ENCODE measurements around the gene LRRC49. TPM values are rescaled to one million over a fixed set of nuclear protein-coding genes. Genes with fewer than 3 reads are reported as not detected.
A peak's percentile ranks its signal among the peaks of the same experiment; 100 is the strongest.
"Not testable (repeated sequence)": the region's sequence is repeated elsewhere in the genome, so short reads cannot be mapped to it uniquely, and the experiment has no call there.

The LRRC49 gene
- total RNA-seq, 2 donors from 2014 or later, result 2.8 to 3.0 TPM

- no peak for DNase-seq
- intact Hi-C loops (cut with DNase I, micrococcal nuclease), result no loop called here
- no peak for ATAC-seq
These were observed 29.0 kb upstream of the LRRC49 start for GRCh38 chr15:70863450-70864218.

- intact Hi-C loops (cut with DNase I, micrococcal nuclease), result no loop called here
- DNase-seq (no peak), ATAC-seq (no peak)
These were observed 25.5 kb upstream of the LRRC49 start for GRCh38 chr15:70866982-70867641.

GRCh38 chr15:70867911-70868467 is 24.6 kb upstream of the LRRC49 start:
- ATAC-seq (no peak), DNase-seq (no peak)
- intact Hi-C loops (cut with DNase I, micrococcal nuclease), result no loop called here

GRCh38 chr15:70869346-70869745 is 23.3 kb upstream of the LRRC49 start:
- ATAC-seq (no peak), DNase-seq (no peak)
- intact Hi-C loops (cut with DNase I, micrococcal nuclease), result no loop called here

- ATAC-seq (no peak), DNase-seq (no peak)
- intact Hi-C loops (cut with DNase I, micrococcal nuclease), result no loop called here
These were observed 22.6 kb upstream of the LRRC49 start for GRCh38 chr15:70870051-70870450.

GRCh38 chr15:70871490-70871889 is 21.1 kb upstream of the LRRC49 start:
- DNase-seq; ATAC-seq; intact Hi-C loops (cut with DNase I, micrococcal nuclease): not testable (repeated sequence)

GRCh38 chr15:70873232-70874054 is 19.2 kb upstream of the LRRC49 start:
- intact Hi-C loops (cut with DNase I, micrococcal nuclease), result no loop called here
- ATAC-seq (no peak), DNase-seq (no peak)

GRCh38 chr15:70875001-70875782 is 17.4 kb upstream of the LRRC49 start:
- no peak for ATAC-seq
- no peak for DNase-seq
- intact Hi-C loops (cut with DNase I, micrococcal nuclease), result no loop called here

- no peak for ATAC-seq
- intact Hi-C loops (cut with DNase I, micrococcal nuclease), result no loop called here
- DNase-seq, result no peak
These were observed 16.6 kb upstream of the LRRC49 start for GRCh38 chr15:70876011-70876410.

GRCh38 chr15:70876683-70877082 is 15.9 kb upstream of the LRRC49 start:
- intact Hi-C loops (cut with DNase I, micrococcal nuclease), result no loop called here
- ATAC-seq, result no peak

GRCh38 chr15:70879401-70879800 is 13.2 kb upstream of the LRRC49 start:
- DNase-seq (no peak), ATAC-seq (no peak)
- intact Hi-C loops (cut with DNase I, micrococcal nuclease), result no loop called here

More at GRCh38 chr15:70876683-70877082, 15.9 kb upstream of the LRRC49 start:
- DNase-seq, result no peak

GRCh38 chr15:70880781-70881180 is 11.8 kb upstream of the LRRC49 start:
- no peak for ATAC-seq
- intact Hi-C loops (cut with DNase I, micrococcal nuclease), result no loop called here

GRCh38 chr15:70882361-70882760 is 10.3 kb upstream of the LRRC49 start:
- intact Hi-C loops (cut with DNase I, micrococcal nuclease), result no loop called here
- DNase-seq (no peak), ATAC-seq (no peak)

More at GRCh38 chr15:70880781-70881180, 11.8 kb upstream of the LRRC49 start:
- DNase-seq, result no peak

GRCh38 chr15:70892912-70893560 is 410 bp downstream of the LRRC49 start:
- DNase-seq (peak in 1 of 2 donors; percentile 31), ATAC-seq (peak; percentile 45)
- intact Hi-C loops (cut with DNase I, micrococcal nuclease), result loop anchor here in 1 of 2 donors (10.0 kb wide), 1 partner anchor 552 kb away; no protein-coding TSS in a partner anchor

- DNase-seq, result no peak
- intact Hi-C loops (cut with DNase I, micrococcal nuclease), result no loop called here
- ATAC-seq, result peak; percentile 98
These were observed 9.5 kb downstream of the LRRC49 start for GRCh38 chr15:70902107-70902506.

GRCh38 chr15:70906842-70907241 is 14.2 kb downstream of the LRRC49 start:
- ATAC-seq, result no peak
- intact Hi-C loops (cut with DNase I, micrococcal nuclease), result no loop called here
- DNase-seq, result no peak

- ATAC-seq (no peak), DNase-seq (no peak)
- intact Hi-C loops (cut with DNase I, micrococcal nuclease), result no loop called here
These were observed 15.3 kb downstream of the LRRC49 start for GRCh38 chr15:70907784-70908471.

All from left colon (tissue), 2 donors.